Esophagus muscularis mucosa (tissue), 4 donors: ENCODE measurements around the gene YES1.

Experiments used
- CTCF ChIP-seq, 3 experiments: fragments of 200-600 bp in 2 of 3; fragments of 450-650 bp in 1 of 3; sonication (generic) in 2 of 3; IDR thresholded peaks; one replicate each; pipeline ENCODE4 v1.5.1; 2017 to 2019; ENCODE audit warnings: antibody characterized with exemption in 3 of 3, mild to moderate bottlenecking in 2 of 3, moderate library complexity in 1 of 3
- EP300 ChIP-seq: sonication (generic); formaldehyde crosslinking; IDR thresholded peaks from one replicate; pipeline ENCODE4 v1.6.1; 2017; ENCODE audit warnings: antibody characterized with exemption
- POLR2A ChIP-seq: fragments of 450-650 bp; IDR thresholded peaks from one replicate; pipeline ENCODE4 v1.6.1; 2017; ENCODE audit warnings: antibody characterized with exemption, moderate library complexity, mild to moderate bottlenecking, low read depth
- POLR2AphosphoS5 ChIP-seq, 2 donors: sonication (generic); formaldehyde crosslinking; IDR thresholded peaks; one replicate each; pipeline ENCODE4 v1.6.1; 2017; ENCODE audit warnings: antibody characterized with exemption in 2 of 2

GRCh38 chr18:834082-834720, 22.2 kb upstream of the YES1 start:
- no peak for TF ChIP-seq CTCF (IDR thresholded peaks at IDR 0.05)
- no peak for TF ChIP-seq POLR2A
- TF ChIP-seq POLR2AphosphoS5 (IDR thresholded peaks at IDR 0.05): no peak
- no peak for TF ChIP-seq EP300
